HepG2 (cell line): ENCODE measurements around the gene MOK. TPM values are rescaled to one million over a fixed set of nuclear protein-coding genes. Genes with fewer than 3 reads are reported as not detected.
A peak's percentile ranks its signal among the peaks of the same experiment; 100 is the strongest.

ENCODE experiments used
- ATAC-seq: fragments of 200-7000 bp; cut with Tn5 transposase; 3 replicates; pipeline ENCODE4 v1.9.1; 2020; ENCODE audit warnings: mild to moderate bottlenecking, moderate library complexity
- BruUV-seq: library from RNA; stranded (reverse); fragments of 400-500 nt; replicated peaks from 2 replicates; lab custom pipeline; 2021; lab: Mats Ljungman, UMichigan
- CTCF ChIA-PET: fragments of 300-600 bp; formaldehyde crosslinking; extraction: SDS; loops from one replicate; lab custom pipeline; 2021; ENCODE audit warnings: low total read pairs, inconsistent platforms, low intra/inter-chr PET ratio; lab: Yijun Ruan, JAX
- POLR2A ChIA-PET: fragments of 350-600 bp; sonication (Branson Sonifier 250); formaldehyde crosslinking; loops from one replicate; lab custom pipeline; 2020; ENCODE audit warnings: antibody characterized with exemption, inconsistent platforms; lab: Yijun Ruan, JAX
- DNase-seq: peaks from one replicate; pipeline ENCODE4 v3.0.0-alpha.2; 2015; ENCODE audit warnings: low spot score
- FAIRE-seq: peaks from 3 replicates; lab custom pipeline; 2011; peaks lifted over from hg19 to GRCh38; lab: Jason Lieb, UNC
- H2AFZ ChIP-seq: one replicate; pipeline ENCODE4 v1.6.1; 2011; ENCODE audit warnings: low read length, inconsistent platforms
- H3K27ac ChIP-seq: fragments of 300-600 bp; 3 replicates; pipeline ENCODE4 v1.8.0; 2011; ENCODE audit warnings: mixed run types, mild to moderate bottlenecking, mixed read lengths, low read length, inconsistent platforms; ENCODE audit not compliant: insufficient read depth; ENCODE audit errors: extremely low read length
- H3K27me3 ChIP-seq, 2 experiments: fragments of 200-600 bp in 1 of 2; 2 replicates in 1 of 2; 3 replicates in 1 of 2; pipeline versions ENCODE4 v1.6.0 to v1.8.0; 2011; ENCODE audit warnings: low read length in 2 of 2, mild to moderate bottlenecking in 2 of 2, moderate library complexity in 2 of 2, inconsistent platforms in 1 of 2; ENCODE audit not compliant: insufficient read depth in 2 of 2, control insufficient read depth in 1 of 2
- H3K36me3 ChIP-seq, 2 experiments: fragments of 200-600 bp in 1 of 2; replicated peaks in 1 of 2; 2 replicates in 1 of 2; 3 replicates in 1 of 2; pipeline versions ENCODE4 v1.5.1 to v1.8.0; 2011; ENCODE audit warnings: low read length in 2 of 2, inconsistent platforms in 1 of 2; ENCODE audit not compliant: insufficient read depth in 2 of 2, control insufficient read depth in 1 of 2
- H3K4me1 ChIP-seq: 2 replicates; pipeline ENCODE4 v1.5.1; 2012; ENCODE audit warnings: low read length, inconsistent platforms; ENCODE audit not compliant: insufficient read depth
- H3K4me2 ChIP-seq: 2 replicates; pipeline ENCODE4 v1.6.0; 2011; ENCODE audit warnings: low read depth, low read length, inconsistent platforms
- H3K4me3 ChIP-seq, 3 experiments: fragments of 200-600 bp in 1 of 3; sonication (generic), shearing (Covaris generic) in 1 of 3; replicated peaks in 1 of 3; 2 replicates each; pipeline ENCODE4 v1.5.1; 2011 to 2016; ENCODE audit warnings: low read length in 3 of 3, inconsistent platforms in 2 of 3, low read depth in 2 of 3, mild to moderate bottlenecking in 2 of 3, control low read depth in 1 of 3, mixed read lengths in 1 of 3; ENCODE audit not compliant: insufficient read depth in 1 of 3
- H3K79me2 ChIP-seq: one replicate; pipeline ENCODE4 v1.6.1; 2011; ENCODE audit warnings: low read length, inconsistent platforms; ENCODE audit not compliant: insufficient read depth
- H3K9ac ChIP-seq: 2 replicates; pipeline ENCODE4 v1.6.0; 2011; ENCODE audit warnings: mild to moderate bottlenecking, low read depth, low read length, inconsistent platforms; ENCODE audit not compliant: insufficient read depth
- H3K9me3 ChIP-seq: 2 replicates; pipeline ENCODE4 v1.5.1; 2012; ENCODE audit warnings: mild to moderate bottlenecking, low read length
- H4K20me1 ChIP-seq: 2 replicates; pipeline ENCODE4 v1.6.0; 2011; ENCODE audit warnings: inconsistent platforms, mild to moderate bottlenecking, low read length, moderate library complexity; ENCODE audit not compliant: insufficient read depth
- BRCA1 ChIP-seq: sonication (generic); formaldehyde crosslinking; IDR thresholded peaks from 2 replicates; pipeline ENCODE4 v1.4.0; 2020; ENCODE audit warnings: missing genetic modification reagents
- DBP ChIP-seq: sonication (generic); formaldehyde crosslinking; IDR thresholded peaks from 2 replicates; pipeline ENCODE4 v1.4.0; 2020; ENCODE audit warnings: missing genetic modification reagents; ENCODE audit errors: not compliant biosample characterization
- IRF2 ChIP-seq: IDR thresholded peaks from 2 replicates; pipeline ENCODE4 v1.6.1; 2018; ENCODE audit warnings: missing genetic modification reagents, missing compliant biosample characterization
- LCORL ChIP-seq, 2 experiments: fragments of 450-650 bp in 1 of 2; sonication (generic) in 1 of 2; formaldehyde crosslinking in 1 of 2; IDR thresholded peaks; 2 replicates each; pipeline versions ENCODE4 v1.5.0 to v1.6.1; 2017 to 2020; ENCODE audit warnings: antibody characterized with exemption in 1 of 2, missing genetic modification reagents in 1 of 2
- MAFK ChIP-seq, 2 experiments: IDR thresholded peaks in 1 of 2; conservative IDR thresholded peaks in 1 of 2; 2 replicates each; pipeline ENCODE4 v1.6.1; 2011; ENCODE audit warnings: improper control_type of control experiment in 2 of 2, low read length in 2 of 2
- MIER2 ChIP-seq: IDR thresholded peaks from 2 replicates; pipeline ENCODE4 v1.6.1; 2016; ENCODE audit warnings: missing biosample characterization, missing genetic modification reagents
- TRAFD1 ChIP-seq: sonication (generic); formaldehyde crosslinking; IDR thresholded peaks from 2 replicates; pipeline ENCODE4 v1.5.1; 2020; ENCODE audit warnings: missing genetic modification reagents, mild to moderate bottlenecking, borderline replicate concordance
- YEATS4 ChIP-seq: sonication (generic); formaldehyde crosslinking; IDR thresholded peaks from 2 replicates; pipeline ENCODE4 v1.4.0; 2020; ENCODE audit warnings: missing genetic modification reagents, borderline replicate concordance
- WGBS: methylation state at CpG from one replicate; pipeline ENCODE4 v1.1.6; 2017; ENCODE audit warnings: low lambda C conversion rate; 5-methylcytosine and 5-hydroxymethylcytosine counted together
- in situ Hi-C: cut with HindIII; loops from 2 replicates; pipeline ENCODE4 v1.10.0; 2017; ENCODE audit warnings: low pct_unique_long_range_greater_than_20kb; ENCODE audit not compliant: extremely low pct_ligation_motif_present
- intact Hi-C: fragments of 100-400 bp; cut with micrococcal nuclease; formaldehyde crosslinking; loops from one replicate; pipeline ENCODE4 v1.10.0; 2022; ENCODE audit not compliant: unreplicated experiment
- polyA plus RNA-seq, 8 experiments: library from polyadenylated mRNA; depleted of rRNA in 3 of 8; stranded (reverse) in 7 of 8; unstranded in 1 of 8; fragments of >200 nt; fragmentation: Illumina TruSeq in 4 of 8; extraction: Trizol in 4 of 8; gene quantifications; 2 replicates each; pipeline versions ENCODE4 v1.2.1 to v1.2.3, GENCODE V29; 2011 to 2016; ENCODE audit warnings: low read depth in 4 of 8, missing spikeins in 1 of 8, mixed read lengths in 1 of 8; ENCODE audit not compliant: insufficient read depth in 1 of 8
- total RNA-seq, 5 experiments: library from RNA; depleted of rRNA; stranded (reverse); fragments of >200 nt; fragmentation: Illumina TruSeq; extraction: Trizol; gene quantifications; 2 replicates each; pipeline ENCODE4 v1.2.3, GENCODE V29; 2016; ENCODE audit warnings: low read depth in 1 of 5

MOK gene
- total and polyA plus RNA-seq, 2 of the 13 experiments (the other 11 are each of a cell fraction or from before 2014, with no cell fraction given), result 15.3 to 16.9 TPM

GRCh38 chr14:102230481-102231210 is 74.3 kb downstream of the MOK start:
- in situ Hi-C loops, result no loop called here
- BruUV-seq, result no TSS peak
- Histone ChIP-seq H3K27me3 (no peaks in the 10 kb centered on the region), H3K4me2 (no peak overlapping the region), H3K27ac (no peak overlapping the region), H3K9me3 (no peaks in the 10 kb centered on the region), H3K79me2 (no peaks in the 10 kb centered on the region), H3K9ac (no peak overlapping the region), H4K20me1 (no peaks in the 10 kb centered on the region), H3K36me3 (peaks cover 1 to 10% of the 10 kb centered on the region in 2 experiments; a peak in 1 of 5 replicates), H3K4me3 (no peak overlapping the region), H2AFZ (no peak overlapping the region), H3K4me1 (peaks cover 18% of the 10 kb centered on the region; the same call in 1 of the 2 replicates)
- intact Hi-C loops, result no loop called here
- ChIA-PET CTCF (no interaction called here), POLR2A (no interaction called here)
- FAIRE-seq (no peak), DNase-seq (no peak), ATAC-seq (no peak)
- 92% methylated on average over 21 of the region's 22 CpGs for WGBS
- no peak for TF ChIP-seq BRCA1 (CRISPR knock-in tag)
- TF ChIP-seq TRAFD1 (CRISPR knock-in tag), result no peak
- TF ChIP-seq DBP, result no peak
- 0 out of 4 replicates have a peak, but pooled peaks of 1 of the 2 experiments have one; percentile 3 for TF ChIP-seq MAFK (conservative IDR thresholded peaks at IDR 0.05 in 1 of 2, IDR thresholded peaks at IDR 0.05 in 1 of 2; ENCODE audit: low read length in 2 of 2)
- no peak for TF ChIP-seq YEATS4
- TF ChIP-seq IRF2 (CRISPR knock-in tag), result no peak
- TF ChIP-seq LCORL (IDR thresholded peaks at IDR 0.05), result no peak
- no peak for TF ChIP-seq LCORL (CRISPR knock-in tag; IDR thresholded peaks at IDR 0.05)
- TF ChIP-seq MIER2, result no peak
